Bone marrow (tissue), 2 donors: ENCODE measurements around the gene ZW10.
A peak's percentile ranks its signal among the peaks of the same experiment; 100 is the strongest.
"Not testable (repeated sequence)": the region's sequence is repeated elsewhere in the genome, so short reads cannot be mapped to it uniquely, and the experiment has no call there.

ENCODE experiments used
- DNase-seq, 2 donors: peaks; one replicate each; lab custom pipeline; 2025; lab: John Stamatoyannopoulos, UW

The ZW10 gene

GRCh38 chr11:113752932-113753331 lies 20.6 kb downstream of the ZW10 start:
- no peak for DNase-seq

GRCh38 chr11:113736323-113736722 lies 37.2 kb downstream of the ZW10 start:
- DNase-seq: no peak

- no peak for DNase-seq
These were observed 41.4 kb downstream of the ZW10 start for GRCh38 chr11:113732092-113732491.

- DNase-seq: no peak
These were observed 42.4 kb downstream of the ZW10 start for GRCh38 chr11:113730887-113731726.

- no peak for DNase-seq
These were observed 44.0 kb downstream of the ZW10 start for GRCh38 chr11:113729456-113729855.

- peak in 1 of 2 donors; percentile 81 for DNase-seq
These were observed 44.7 kb downstream of the ZW10 start for GRCh38 chr11:113728814-113729213.

GRCh38 chr11:113725913-113726312 lies 47.6 kb downstream of the ZW10 start:
- DNase-seq: no peak

GRCh38 chr11:113725407-113725806 lies 48.1 kb downstream of the ZW10 start:
- DNase-seq: no peak

GRCh38 chr11:113724778-113725177 lies 48.7 kb downstream of the ZW10 start:
- DNase-seq: no peak

- no peak for DNase-seq
These were observed 49.7 kb downstream of the ZW10 start for GRCh38 chr11:113723787-113724186.

- DNase-seq: no peak
These were observed 50.6 kb downstream of the ZW10 start for GRCh38 chr11:113722934-113723333.

- DNase-seq: no peak
These were observed 51.3 kb downstream of the ZW10 start for GRCh38 chr11:113722221-113722620.

- no peak for DNase-seq
These were observed 51.9 kb downstream of the ZW10 start for GRCh38 chr11:113721462-113722066.

GRCh38 chr11:113720478-113720877 lies 53.0 kb downstream of the ZW10 start:
- DNase-seq: not testable (repeated sequence)

- no peak for DNase-seq
These were observed 57.4 kb downstream of the ZW10 start for GRCh38 chr11:113715882-113716625.

GRCh38 chr11:113715273-113715672 lies 58.2 kb downstream of the ZW10 start:
- DNase-seq: no peak

GRCh38 chr11:113710989-113711388 lies 62.5 kb downstream of the ZW10 start:
- no peak for DNase-seq

- DNase-seq: no peak
These were observed 67.4 kb downstream of the ZW10 start, which contains the start of gene TMPRSS5 for GRCh38 chr11:113705871-113706655. Gene TMPRSS5, minus strand, starts transcription at chr11:113706308. Its CDS starts 84 bp downstream, at chr11:113706224.

- not testable (repeated sequence) for DNase-seq
These were observed 69.9 kb downstream of the ZW10 start for GRCh38 chr11:113703551-113703950.

GRCh38 chr11:113701491-113701890 lies 72.0 kb downstream of the ZW10 start:
- no peak for DNase-seq

GRCh38 chr11:113698515-113698914 lies 75.0 kb downstream of the ZW10 start:
- DNase-seq: no peak
